RWPE1 (cell line): ENCODE measurements around the gene CERS6.
"Not testable (repeated sequence)": the region's sequence is repeated elsewhere in the genome, so short reads cannot be mapped to it uniquely, and the experiment has no call there.

Source experiments
- CTCF ChIA-PET: fragments of 350-600 bp; sonication (Branson Sonifier 250); formaldehyde crosslinking; extraction: SDS; loops from one replicate; lab custom pipeline; 2021; lab: Yijun Ruan, JAX
- POLR2A ChIA-PET: fragments of 400-600 bp; formaldehyde crosslinking; extraction: SDS; loops from one replicate; lab custom pipeline; 2020; ENCODE audit warnings: antibody characterized with exemption; ENCODE audit not compliant: low non-redundant PET; lab: Yijun Ruan, JAX
- DNase-seq: peaks from one replicate; pipeline ENCODE4 v3.0.0; 2012; ENCODE audit warnings: low spot score
- H3K27ac ChIP-seq: fragments of 450-650 bp; 2 replicates; pipeline ENCODE4 v1.5.1; 2017
- CTCF ChIP-seq: fragments of 450-650 bp; conservative IDR thresholded peaks from 2 replicates; pipeline ENCODE4 v1.5.1; 2017; ENCODE audit warnings: low read depth, mild to moderate bottlenecking

CERS6 gene

GRCh38 chr2:168650781-168651180 lies 194.7 kb downstream of the CERS6 start:
- POLR2A ChIA-PET = no interaction called here
- DNase-seq = no peak
- TF ChIP-seq CTCF = no peak
- no peak overlapping the region for H3K27ac ChIP-seq
- CTCF ChIA-PET = no interaction called here

- DNase-seq = no peak
- no peak for TF ChIP-seq CTCF
Observed at GRCh38 chr2:168652997-168653921, 197.2 kb downstream of the CERS6 start.

GRCh38 chr2:168654705-168655104 lies 198.6 kb downstream of the CERS6 start:
- TF ChIP-seq CTCF = no peak
- CTCF ChIA-PET = no interaction called here
- POLR2A ChIA-PET = no interaction called here
- DNase-seq = no peak
- H3K27ac ChIP-seq = no peak overlapping the region

More at GRCh38 chr2:168652997-168653921, 197.2 kb downstream of the CERS6 start:
- H3K27ac ChIP-seq = no peak overlapping the region
- CTCF ChIA-PET = no interaction called here
- POLR2A ChIA-PET = no interaction called here

GRCh38 chr2:168655207-168655606 lies 199.1 kb downstream of the CERS6 start:
- H3K27ac ChIP-seq = no peak overlapping the region
- ChIA-PET POLR2A (no interaction called here), CTCF (interaction anchor here (1.0 kb wide), 1 partner anchor 22 kb away, joined by 4 read pairs; no protein-coding TSS in a partner anchor)
- TF ChIP-seq CTCF = no peak
- DNase-seq = no peak

- H3K27ac ChIP-seq, POLR2A ChIA-PET, CTCF ChIA-PET, DNase-seq: not testable (repeated sequence)
Observed at GRCh38 chr2:168657378-168657777, 201.3 kb downstream of the CERS6 start.

- no peak for DNase-seq
- ChIA-PET POLR2A (no interaction called here), CTCF (interaction anchor here (0.6 kb wide), 1 partner anchor 61 kb away, joined by 3 read pairs; no protein-coding TSS in a partner anchor)
- H3K27ac ChIP-seq = no peak overlapping the region
- no peak for TF ChIP-seq CTCF
Observed at GRCh38 chr2:168658706-168659105, 202.6 kb downstream of the CERS6 start.
